Muscle layer of colon (tissue), 2 donors: ENCODE measurements around the gene LPP.

Experiments
- H3K27ac ChIP-seq: one replicate; pipeline ENCODE4 v1.7.0; 2013; ENCODE audit warnings: low read depth, mild to moderate bottlenecking, low read length, moderate library complexity
- H3K27me3 ChIP-seq, 2 donors: one replicate each; pipeline ENCODE4 v1.7.0; 2013; ENCODE audit warnings: low read length in 2 of 2, mild to moderate bottlenecking in 2 of 2; ENCODE audit not compliant: insufficient read depth in 2 of 2, control insufficient read depth in 1 of 2
- H3K36me3 ChIP-seq: one replicate; pipeline ENCODE4 v1.7.0; 2013; ENCODE audit warnings: mild to moderate bottlenecking, low read length; ENCODE audit not compliant: insufficient read depth
- H3K4me1 ChIP-seq: one replicate; pipeline ENCODE4 v1.7.0; 2013; ENCODE audit warnings: mild to moderate bottlenecking, low read length; ENCODE audit not compliant: insufficient read depth
- H3K4me3 ChIP-seq, 2 donors: one replicate each; pipeline ENCODE4 v1.7.0; 2013; ENCODE audit warnings: low read length in 2 of 2, low read depth in 1 of 2, mild to moderate bottlenecking in 1 of 2, moderate library complexity in 1 of 2
- H3K9ac ChIP-seq: one replicate; pipeline ENCODE4 v1.7.0; 2013; ENCODE audit warnings: low read length
- H3K9me3 ChIP-seq: one replicate; pipeline ENCODE4 v1.7.0; 2013; ENCODE audit warnings: mild to moderate bottlenecking, low read length
- donor health status: abdominal sarcoma.
- donor health status: Adenocarcinoma of cecum.

LPP gene

DNA sequence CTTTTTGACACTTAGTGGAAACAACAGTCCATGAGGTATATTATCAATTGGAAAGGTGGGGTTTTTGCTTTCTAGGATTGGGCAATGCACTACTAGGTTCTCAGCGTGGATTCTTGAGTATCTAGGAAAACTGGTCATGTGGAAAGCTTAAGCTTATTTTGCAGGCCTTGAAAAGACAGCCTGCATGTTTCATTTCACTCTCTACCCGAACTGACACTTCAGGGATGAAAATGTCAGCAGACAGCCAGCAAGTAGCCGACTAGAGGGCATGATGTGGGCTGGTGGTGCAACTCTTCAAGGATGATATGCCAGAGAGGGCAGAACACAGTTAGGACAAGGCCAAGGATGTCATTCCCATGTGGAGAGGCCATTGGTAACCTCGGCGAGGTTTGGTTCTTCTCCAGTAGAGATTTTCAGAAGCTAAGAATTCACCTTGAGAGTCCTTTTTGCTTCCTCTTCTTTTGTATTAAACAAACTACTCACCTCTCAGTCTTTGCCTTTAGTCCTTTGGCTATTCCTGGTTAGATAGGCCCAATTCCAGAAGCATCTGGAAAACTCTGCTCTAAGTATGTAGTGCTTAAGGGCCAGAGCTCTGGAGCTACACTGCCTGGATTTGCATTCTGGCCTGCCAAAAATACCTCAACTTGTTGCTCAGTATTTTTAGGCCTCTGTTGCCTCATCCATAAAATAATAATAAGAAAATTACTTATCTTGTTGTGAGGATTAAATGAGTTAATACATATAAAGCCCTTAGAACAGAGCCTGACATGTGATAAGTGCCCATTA lies 17.9 kb downstream of the LPP start:
- Histone ChIP-seq H3K9ac (no peak overlapping the region), H3K27me3 (no peaks in the 10 kb centered on the region), H3K4me1 (peaks cover 56% of the 10 kb centered on the region), H3K36me3 (no peaks in the 10 kb centered on the region), H3K9me3 (no peaks in the 10 kb centered on the region), H3K27ac (peak overlapping the region; percentile 37), H3K4me3 (no peak overlapping the region)

DNA sequence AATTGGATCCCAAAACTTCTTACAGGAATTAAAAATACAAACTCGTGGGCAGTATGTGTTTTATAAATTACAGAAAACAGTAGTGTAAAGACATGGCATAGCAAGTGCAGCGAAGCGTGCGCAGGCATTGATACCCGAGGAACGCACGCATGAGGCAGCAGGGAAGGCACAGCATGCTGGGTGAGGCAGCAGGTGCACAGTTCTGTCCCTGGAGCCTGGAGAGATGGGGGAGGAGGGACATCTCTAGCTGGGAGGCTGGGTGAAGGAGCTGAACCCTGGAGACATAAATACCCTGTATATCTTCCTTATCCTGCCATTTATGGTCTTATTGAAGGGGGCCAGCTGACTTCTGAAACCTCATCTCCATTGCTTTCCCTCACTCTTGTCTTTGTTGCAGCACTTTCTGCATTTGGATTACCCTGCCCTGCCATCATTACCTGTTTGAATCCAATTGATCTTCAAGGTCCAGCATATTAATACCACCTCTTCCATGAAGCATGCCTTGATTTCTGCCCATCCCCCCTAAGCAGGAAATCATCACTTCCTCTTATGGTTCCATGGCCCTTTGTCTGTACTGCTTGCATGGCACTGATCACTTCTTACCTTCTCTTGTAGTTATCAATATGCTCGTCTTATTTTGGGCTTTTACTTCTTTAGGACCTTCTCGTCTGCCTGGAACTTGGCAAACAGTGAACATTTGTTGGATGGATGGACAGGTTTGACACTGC lies 20.5 kb downstream of the LPP start:
- Histone ChIP-seq H3K9me3 (no peaks in the 10 kb centered on the region), H3K27ac (peak overlapping the region; percentile 45), H3K36me3 (no peaks in the 10 kb centered on the region), H3K4me1 (peaks cover 76% of the 10 kb centered on the region), H3K27me3 (no peaks in the 10 kb centered on the region), H3K9ac (no peak overlapping the region), H3K4me3 (no peak overlapping the region)

DNA sequence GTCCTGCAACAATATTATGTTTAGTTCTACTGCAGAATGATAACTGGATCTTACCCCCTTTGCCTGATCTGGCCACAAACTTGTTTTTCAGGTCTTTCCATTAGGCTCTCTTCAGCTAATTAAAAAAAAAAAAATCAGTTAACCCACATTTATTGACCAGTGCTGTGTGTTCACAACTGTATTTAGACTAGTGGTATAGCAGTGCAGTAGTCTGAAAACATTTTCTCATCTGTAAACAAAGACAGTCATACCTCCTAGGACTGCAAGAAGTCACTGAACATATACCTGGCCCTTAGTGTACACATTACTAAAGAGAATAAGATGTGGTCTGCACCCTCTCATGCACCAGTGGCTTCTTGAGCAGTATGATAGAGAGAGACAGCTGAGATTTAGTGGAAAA lies 22.5 kb downstream of the LPP start:
- H3K36me3 ChIP-seq = no peaks in the 10 kb centered on the region
- no peak overlapping the region for H3K9ac ChIP-seq
- peaks cover 75% of the 10 kb centered on the region for H3K4me1 ChIP-seq
- peak overlapping the region; percentile 70 for H3K27ac ChIP-seq
- no peak overlapping the region for H3K4me3 ChIP-seq
- H3K9me3 ChIP-seq = no peaks in the 10 kb centered on the region
- no peaks in the 10 kb centered on the region for H3K27me3 ChIP-seq

DNA sequence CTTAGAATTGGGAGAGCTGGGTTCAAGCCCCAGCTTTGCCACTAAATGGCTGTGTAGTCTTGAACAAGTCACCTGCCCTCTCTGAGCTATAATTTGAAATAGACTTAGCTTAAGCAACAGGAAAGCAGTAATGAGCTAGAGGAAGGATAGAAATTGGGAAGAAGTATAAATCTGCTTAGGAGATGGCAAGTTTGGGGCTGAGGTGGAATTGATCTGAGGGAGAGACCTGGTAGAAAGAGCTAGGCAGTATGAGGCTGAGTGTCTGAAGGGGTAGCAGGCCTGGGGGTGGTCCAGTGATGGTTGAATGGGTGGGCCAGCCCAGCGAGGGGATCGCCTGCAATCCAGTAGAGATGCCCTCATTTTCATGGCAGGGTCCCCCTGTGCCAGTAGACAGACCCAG lies 22.9 kb downstream of the LPP start:
- Histone ChIP-seq H3K4me1 (peaks cover 73% of the 10 kb centered on the region), H3K4me3 (no peak overlapping the region), H3K36me3 (no peaks in the 10 kb centered on the region), H3K27me3 (no peaks in the 10 kb centered on the region), H3K9me3 (no peaks in the 10 kb centered on the region), H3K9ac (no peak overlapping the region), H3K27ac (peak overlapping the region; percentile 70)

DNA sequence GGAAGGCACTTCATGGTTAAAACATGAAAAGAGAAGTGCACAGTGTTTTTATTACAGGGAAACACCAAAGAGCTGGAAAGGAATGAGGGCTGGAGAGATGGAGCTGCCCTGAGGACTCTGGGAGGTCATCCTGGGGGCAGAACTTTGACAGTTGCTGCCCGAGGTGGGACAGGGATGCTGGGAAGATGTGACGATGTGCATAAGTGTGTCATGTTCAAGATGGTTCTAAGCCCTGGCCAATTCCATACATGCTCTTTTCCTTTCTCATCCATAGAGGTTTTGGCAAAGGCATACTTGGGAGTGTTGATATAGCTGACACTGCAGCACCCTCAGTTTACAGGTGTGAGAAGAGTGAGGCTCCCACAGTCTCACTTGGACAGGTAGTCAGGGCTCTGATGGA lies 23.8 kb downstream of the LPP start:
- Histone ChIP-seq H3K4me1 (peaks cover 76% of the 10 kb centered on the region), H3K4me3 (no peak overlapping the region), H3K27ac (peak overlapping the region; percentile 70), H3K9me3 (no peaks in the 10 kb centered on the region), H3K9ac (no peak overlapping the region), H3K27me3 (no peaks in the 10 kb centered on the region), H3K36me3 (no peaks in the 10 kb centered on the region)

DNA sequence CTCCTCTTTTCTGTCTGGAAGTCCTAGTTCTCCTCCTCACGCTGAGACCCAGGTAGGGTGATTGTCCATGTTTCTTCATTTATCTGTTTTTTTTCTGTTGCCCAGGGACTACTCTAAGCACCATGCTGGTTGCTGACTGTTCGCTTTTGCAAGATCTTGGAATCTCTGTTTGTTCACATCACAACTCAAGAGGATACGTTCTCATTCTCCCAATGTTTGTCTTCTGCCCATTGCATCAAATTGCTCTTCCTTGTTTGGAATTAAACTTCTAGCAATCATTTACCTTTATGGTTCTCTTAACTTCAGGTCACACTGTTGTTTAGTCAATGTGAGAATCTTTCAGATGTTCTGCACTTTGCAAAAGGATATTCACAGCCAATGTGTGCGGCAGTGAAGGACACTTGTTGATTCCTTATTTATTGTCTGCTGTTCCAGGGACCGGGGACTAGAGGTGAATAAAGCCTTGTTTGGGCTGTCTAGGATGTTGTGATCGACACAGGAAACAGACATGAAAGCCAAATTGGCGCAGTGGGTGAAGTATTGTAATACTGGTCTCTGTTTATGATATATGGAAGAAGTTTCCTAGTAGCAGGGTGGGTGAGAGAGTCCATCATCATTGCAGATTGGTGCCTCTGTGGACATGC lies 24.5 kb downstream of the LPP start:
- no peaks in the 10 kb centered on the region for H3K36me3 ChIP-seq
- H3K4me3 ChIP-seq = no peak overlapping the region
- no peaks in the 10 kb centered on the region for H3K9me3 ChIP-seq
- no peaks in the 10 kb centered on the region for H3K27me3 ChIP-seq
- H3K9ac ChIP-seq = peak overlapping the region; percentile 28
- H3K4me1 ChIP-seq = peaks cover 82% of the 10 kb centered on the region
- H3K27ac ChIP-seq = peak overlapping the region; percentile 70

DNA sequence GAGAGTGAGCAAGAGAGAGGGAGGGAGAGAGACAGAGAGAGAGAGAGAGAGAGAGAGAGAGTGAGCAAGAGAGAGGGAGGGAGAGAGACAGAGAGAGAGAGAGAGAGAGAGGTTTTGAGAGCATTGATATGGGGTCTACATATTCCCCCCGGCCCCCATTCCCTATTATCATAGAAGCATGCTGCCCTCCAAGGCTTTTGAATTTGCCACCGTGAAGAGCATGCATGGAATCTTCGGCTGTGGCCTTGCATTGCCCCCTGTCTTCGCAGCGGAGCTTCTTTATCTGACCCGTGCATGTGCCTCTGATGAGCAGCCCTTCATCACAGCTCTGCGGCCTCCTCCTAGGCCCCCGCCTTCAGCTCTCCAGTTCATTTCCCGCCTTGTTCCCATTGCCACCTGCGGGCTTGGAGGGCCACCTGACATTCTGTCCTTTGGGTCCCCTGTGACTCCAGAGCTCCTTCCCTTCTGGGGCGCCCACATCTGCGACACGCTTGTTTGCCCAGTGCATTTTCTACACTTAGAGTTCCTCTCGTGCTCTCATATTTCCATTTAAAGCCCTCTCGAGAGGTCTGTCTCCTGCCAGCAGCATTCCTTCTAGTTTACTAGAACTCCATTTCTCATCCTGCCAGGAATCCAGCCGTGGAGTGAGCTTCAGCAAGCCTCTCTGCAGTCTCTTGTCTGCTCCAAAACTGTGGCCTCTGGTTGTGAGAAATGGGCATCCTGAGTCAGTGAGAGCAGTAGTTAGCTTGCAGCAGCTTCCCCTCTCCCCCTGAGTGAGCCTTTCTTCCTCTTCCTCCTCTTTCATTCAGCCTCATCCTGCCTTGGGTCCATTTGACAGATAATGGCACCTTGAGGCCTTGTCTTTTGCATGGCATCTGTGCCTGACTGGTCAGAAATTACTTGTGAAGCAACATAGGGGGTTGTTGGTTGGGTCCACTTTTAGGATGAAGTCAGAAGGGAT lies 25.3 kb downstream of the LPP start:
- H3K36me3 ChIP-seq = no peaks in the 10 kb centered on the region
- peaks cover 84% of the 10 kb centered on the region for H3K4me1 ChIP-seq

DNA sequence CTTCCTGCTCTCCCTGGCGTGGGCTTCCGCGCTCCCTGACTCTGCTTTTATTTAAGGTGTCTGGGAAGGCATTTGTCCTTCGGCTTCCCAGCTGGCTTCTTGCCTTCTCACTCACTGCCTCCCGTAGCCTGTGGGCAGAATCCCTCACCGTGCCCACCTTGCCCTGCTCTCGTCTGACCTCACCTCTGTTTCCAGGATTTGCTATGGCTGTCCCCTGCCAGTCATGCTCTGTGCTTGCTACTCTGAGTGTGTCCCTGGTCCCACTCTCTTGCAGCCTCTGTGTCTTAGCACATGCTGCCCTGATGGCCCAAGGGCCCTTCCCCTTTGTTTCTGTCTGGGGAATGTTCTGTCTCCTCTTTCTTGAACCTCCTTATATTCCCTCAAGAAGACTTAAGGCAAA lies 26.2 kb downstream of the LPP start:
- H3K4me3 ChIP-seq = no peak overlapping the region
- H3K36me3 ChIP-seq = no peaks in the 10 kb centered on the region
- H3K4me1 ChIP-seq = peaks cover 84% of the 10 kb centered on the region
- H3K9ac ChIP-seq = peak overlapping the region; percentile 0
- no peaks in the 10 kb centered on the region for H3K27me3 ChIP-seq
- H3K27ac ChIP-seq = peak overlapping the region; percentile 70
- no peaks in the 10 kb centered on the region for H3K9me3 ChIP-seq

More for the DNA sequence above, 25.3 kb downstream of the LPP start:
- peak overlapping the region; percentile 70 for H3K27ac ChIP-seq
- no peaks in the 10 kb centered on the region for H3K27me3 ChIP-seq
- H3K9me3 ChIP-seq = no peaks in the 10 kb centered on the region
- no peak overlapping the region for H3K4me3 ChIP-seq
- peak overlapping the region; percentile 28 for H3K9ac ChIP-seq

DNA sequence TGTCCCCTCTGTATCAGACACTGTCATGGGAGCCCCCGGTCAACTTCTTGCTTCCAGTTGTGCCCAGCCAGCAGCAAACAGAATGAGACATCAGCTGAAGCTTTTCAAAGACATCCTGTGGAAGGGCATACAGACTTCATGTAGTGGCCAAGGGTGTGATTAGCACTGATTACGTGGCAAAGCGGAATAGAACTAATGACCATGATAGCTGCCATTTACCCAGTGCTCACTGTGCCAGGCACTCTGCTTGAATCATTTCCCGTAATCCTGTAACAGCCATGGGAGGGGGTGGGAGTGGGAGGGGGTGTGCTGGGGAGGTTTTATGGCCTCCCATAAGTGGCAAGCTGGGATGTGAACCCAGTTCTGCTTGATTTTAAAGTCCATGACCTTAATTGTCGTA lies 29.5 kb downstream of the LPP start:
- no peaks in the 10 kb centered on the region for H3K9me3 ChIP-seq
- H3K27ac ChIP-seq = peak overlapping the region; percentile 50
- no peaks in the 10 kb centered on the region for H3K36me3 ChIP-seq
- H3K4me3 ChIP-seq = no peak overlapping the region
- H3K9ac ChIP-seq = no peak overlapping the region
- H3K27me3 ChIP-seq = no peaks in the 10 kb centered on the region
- H3K4me1 ChIP-seq = peaks cover 71% of the 10 kb centered on the region

DNA sequence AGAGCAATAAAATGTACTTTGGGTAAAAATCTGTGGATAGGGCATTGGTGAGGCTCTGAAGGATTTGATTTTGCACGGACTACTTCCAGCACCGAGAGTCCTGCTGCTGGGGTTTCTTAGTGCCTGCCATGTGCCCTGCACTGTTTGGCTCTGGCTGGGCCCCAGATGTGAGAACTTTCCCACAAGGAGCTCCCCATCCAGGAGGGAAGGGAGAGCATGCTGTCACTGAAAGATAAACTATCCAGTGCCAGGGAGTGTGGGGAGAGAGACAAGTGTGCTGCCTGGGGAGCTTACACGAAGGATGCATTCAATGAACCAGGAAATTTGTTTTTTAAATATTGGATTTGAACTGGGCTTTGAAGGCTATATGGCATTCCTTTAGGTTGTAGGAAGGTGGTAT lies 30.2 kb downstream of the LPP start:
- Histone ChIP-seq H3K27ac (peak overlapping the region; percentile 50), H3K9me3 (no peaks in the 10 kb centered on the region), H3K27me3 (no peaks in the 10 kb centered on the region), H3K4me3 (no peak overlapping the region), H3K4me1 (peaks cover 70% of the 10 kb centered on the region), H3K9ac (no peak overlapping the region), H3K36me3 (no peaks in the 10 kb centered on the region)

DNA sequence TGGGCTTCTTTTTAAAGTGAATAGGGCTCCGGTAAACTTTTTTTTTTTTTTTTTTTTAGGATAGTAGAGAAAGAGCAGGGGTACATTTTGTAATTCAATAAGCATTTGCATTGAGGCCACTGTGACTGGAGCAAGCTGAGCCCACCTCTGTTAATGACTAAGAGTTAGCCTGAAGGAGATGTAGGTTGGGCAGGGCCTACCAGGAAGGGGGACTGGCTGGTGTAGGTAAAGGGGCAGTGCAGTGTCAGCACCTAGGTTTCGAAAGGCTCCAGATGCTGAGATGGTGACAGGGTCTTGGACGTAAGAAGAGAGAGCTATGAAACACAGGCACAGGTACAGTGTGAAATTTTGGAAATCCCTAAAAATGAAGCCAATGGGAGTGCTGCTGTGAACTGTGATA lies 30.7 kb downstream of the LPP start:
- Histone ChIP-seq H3K27ac (peak overlapping the region; percentile 50), H3K4me1 (peaks cover 70% of the 10 kb centered on the region), H3K27me3 (no peaks in the 10 kb centered on the region), H3K9ac (no peak overlapping the region), H3K36me3 (no peaks in the 10 kb centered on the region), H3K9me3 (no peaks in the 10 kb centered on the region), H3K4me3 (no peak overlapping the region)
